MM.1S (cell line): ENCODE measurements around the gene BRD8.
"Not testable (repeated sequence)": the region's sequence is repeated elsewhere in the genome, so short reads cannot be mapped to it uniquely, and the experiment has no call there.

ENCODE experiments used
- DNase-seq: peaks from one replicate; pipeline ENCODE4 v3.0.0-alpha.2; 2015
- H2AFZ ChIP-seq: fragments of 300-600 bp; sonication (generic); 2 replicates; pipeline ENCODE4 v1.6.0; 2016; ENCODE audit warnings: antibody characterized with exemption, low read length
- H3F3A ChIP-seq: fragments of 300-600 bp; sonication (generic); 2 replicates; pipeline ENCODE4 v1.6.1; 2016; ENCODE audit warnings: mild to moderate bottlenecking, antibody characterized with exemption, low read length, moderate library complexity, mixed read lengths; ENCODE audit not compliant: insufficient read depth
- H3K27ac ChIP-seq: fragments of 300-600 bp; sonication (generic); 2 replicates; pipeline ENCODE4 v1.5.1; 2016; ENCODE audit warnings: mild to moderate bottlenecking, low read length
- H3K27me3 ChIP-seq: fragments of 300-600 bp; sonication (generic); replicated peaks from 2 replicates; pipeline ENCODE4 v1.6.0; 2016; ENCODE audit warnings: low read length; ENCODE audit not compliant: insufficient read depth
- H3K36me3 ChIP-seq: fragments of 300-600 bp; sonication (generic); replicated peaks from 2 replicates; pipeline ENCODE4 v1.6.1; 2016; ENCODE audit warnings: mild to moderate bottlenecking, low read length, mixed read lengths; ENCODE audit not compliant: insufficient read depth
- H3K4me1 ChIP-seq: fragments of 300-600 bp; sonication (generic); 2 replicates; pipeline ENCODE4 v1.6.1; 2016; ENCODE audit warnings: low read length, mixed read lengths
- H3K4me2 ChIP-seq: fragments of 300-600 bp; sonication (generic); 2 replicates; pipeline ENCODE4 v1.6.0; 2016; ENCODE audit warnings: low read depth, low read length
- H3K4me3 ChIP-seq: fragments of 300-600 bp; sonication (generic); 2 replicates; pipeline ENCODE4 v1.5.1; 2016; ENCODE audit warnings: low read length, mixed read lengths
- H3K79me2 ChIP-seq: fragments of 300-600 bp; sonication (generic); 2 replicates; pipeline ENCODE4 v1.6.1; 2016; ENCODE audit warnings: mixed run types, low read length, mixed read lengths
- H3K9ac ChIP-seq: fragments of 300-600 bp; sonication (generic); 2 replicates; pipeline ENCODE4 v1.6.1; 2016; ENCODE audit warnings: low read length, mixed read lengths
- H3K9me2 ChIP-seq: fragments of 300-600 bp; sonication (generic); replicated peaks from 2 replicates; pipeline ENCODE4 v1.6.1; 2016; ENCODE audit warnings: mild to moderate bottlenecking, low read length, mixed read lengths; ENCODE audit not compliant: insufficient read depth
- H3K9me3 ChIP-seq: fragments of 300-600 bp; sonication (generic); replicated peaks from 2 replicates; pipeline ENCODE4 v1.6.1; 2016; ENCODE audit warnings: mild to moderate bottlenecking, low read length, mixed read lengths; ENCODE audit not compliant: insufficient read depth
- H4K20me1 ChIP-seq: fragments of 300-600 bp; sonication (generic); 2 replicates; pipeline ENCODE4 v1.6.1; 2016; ENCODE audit warnings: mild to moderate bottlenecking, low read length, moderate library complexity, mixed read lengths; ENCODE audit not compliant: insufficient read depth
- EZH2 ChIP-seq: fragments of 300-600 bp; sonication (generic); optimal IDR thresholded peaks from 2 replicates; pipeline ENCODE3; 2017; ENCODE audit warnings: low read depth, mild to moderate bottlenecking, antibody characterized with exemption, low read length, mixed read lengths
- EZH2phosphoT487 ChIP-seq: fragments of 300-600 bp; sonication (generic); IDR thresholded peaks from 2 replicates; pipeline ENCODE4 v1.6.1; 2018; ENCODE audit warnings: antibody characterized with exemption, low read length
- TF ChIP-seq, protein P1 (sequence below): fragments of 300-600 bp; sonication (generic); IDR thresholded peaks from 2 replicates; pipeline ENCODE4 v1.5.1; 2016; ENCODE audit warnings: antibody characterized with exemption, low read length, mixed read lengths

BRD8 gene

DNA sequence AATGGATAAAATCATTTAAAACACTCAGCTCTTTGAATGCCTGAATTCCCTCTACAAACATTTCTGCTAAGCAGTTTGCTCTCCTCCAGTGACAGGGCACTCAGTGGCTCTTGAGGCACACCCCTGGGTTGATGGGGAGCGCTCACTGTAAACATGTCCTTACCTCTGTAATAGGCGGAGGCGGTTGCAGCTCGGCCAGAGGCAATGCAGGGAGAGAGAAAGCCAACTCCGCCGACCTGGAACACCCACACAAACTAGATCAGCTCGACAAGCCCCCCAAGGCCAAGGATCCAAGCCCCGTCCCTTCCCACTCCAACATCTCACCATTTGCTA lies 34.4 kb upstream of the BRD8 start:
- H3K27me3 ChIP-seq: no peaks in the 10 kb centered on the region
- peaks cover 3% of the 10 kb centered on the region; the same call in 1 of the 2 replicates for H3K36me3 ChIP-seq
- no peaks in the 10 kb centered on the region for H3F3A ChIP-seq
- H3K9me2 ChIP-seq: no peaks in the 10 kb centered on the region
- no peaks in the 10 kb centered on the region for H4K20me1 ChIP-seq
- H3K9me3 ChIP-seq: no peaks in the 10 kb centered on the region
- peak; percentile 11 for DNase-seq
- peaks cover 4% of the 10 kb centered on the region; the same call in 1 of the 2 replicates for H3K4me1 ChIP-seq
- peak overlapping the region; percentile 92 for H2AFZ ChIP-seq
- peaks cover 51% of the 10 kb centered on the region for H3K79me2 ChIP-seq
- peak overlapping the region; percentile 39; the same call in 1 of the 2 replicates for H3K4me2 ChIP-seq
- H3K27ac ChIP-seq: peak overlapping the region; percentile 29; the same call in 1 of the 2 replicates
- H3K9ac ChIP-seq: peak overlapping the region; percentile 85
- H3K4me3 ChIP-seq: peak overlapping the region; percentile 92
- TF ChIP-seq EZH2phosphoT487 (no peak), EZH2 (no peak)

- no peak overlapping the region for H3K4me3 ChIP-seq
- no peaks in the 10 kb centered on the region for H3F3A ChIP-seq
- H3K27me3 ChIP-seq: no peaks in the 10 kb centered on the region
- H3K9me2 ChIP-seq: no peaks in the 10 kb centered on the region
- peaks cover 63% of the 10 kb centered on the region for H3K79me2 ChIP-seq
- no peak overlapping the region for H2AFZ ChIP-seq
- no peak overlapping the region for H3K9ac ChIP-seq
- TF ChIP-seq, protein P1, sequence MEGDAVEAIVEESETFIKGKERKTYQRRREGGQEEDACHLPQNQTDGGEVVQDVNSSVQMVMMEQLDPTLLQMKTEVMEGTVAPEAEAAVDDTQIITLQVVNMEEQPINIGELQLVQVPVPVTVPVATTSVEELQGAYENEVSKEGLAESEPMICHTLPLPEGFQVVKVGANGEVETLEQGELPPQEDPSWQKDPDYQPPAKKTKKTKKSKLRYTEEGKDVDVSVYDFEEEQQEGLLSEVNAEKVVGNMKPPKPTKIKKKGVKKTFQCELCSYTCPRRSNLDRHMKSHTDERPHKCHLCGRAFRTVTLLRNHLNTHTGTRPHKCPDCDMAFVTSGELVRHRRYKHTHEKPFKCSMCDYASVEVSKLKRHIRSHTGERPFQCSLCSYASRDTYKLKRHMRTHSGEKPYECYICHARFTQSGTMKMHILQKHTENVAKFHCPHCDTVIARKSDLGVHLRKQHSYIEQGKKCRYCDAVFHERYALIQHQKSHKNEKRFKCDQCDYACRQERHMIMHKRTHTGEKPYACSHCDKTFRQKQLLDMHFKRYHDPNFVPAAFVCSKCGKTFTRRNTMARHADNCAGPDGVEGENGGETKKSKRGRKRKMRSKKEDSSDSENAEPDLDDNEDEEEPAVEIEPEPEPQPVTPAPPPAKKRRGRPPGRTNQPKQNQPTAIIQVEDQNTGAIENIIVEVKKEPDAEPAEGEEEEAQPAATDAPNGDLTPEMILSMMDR: no peak
- TF ChIP-seq EZH2phosphoT487 (no peak), EZH2 (no peak)
- no peaks in the 10 kb centered on the region for H3K9me3 ChIP-seq
- no peak overlapping the region for H3K27ac ChIP-seq
- DNase-seq: no peak
- H3K4me2 ChIP-seq: no peak overlapping the region
- peaks cover 3% of the 10 kb centered on the region for H3K36me3 ChIP-seq
- no peaks in the 10 kb centered on the region for H4K20me1 ChIP-seq
- peaks cover 4% of the 10 kb centered on the region; the same call in 1 of the 2 replicates for H3K4me1 ChIP-seq
Observed at GRCh38 chr5:138210985-138211384, 32.6 kb upstream of the BRD8 start.

- H3K9me3 ChIP-seq, H3K4me2 ChIP-seq, H4K20me1 ChIP-seq, H3K79me2 ChIP-seq, H3K9ac ChIP-seq, DNase-seq, H3K27ac ChIP-seq, H3K4me3 ChIP-seq, H3K4me1 ChIP-seq, H3K9me2 ChIP-seq, H2AFZ ChIP-seq, H3F3A ChIP-seq, H3K27me3 ChIP-seq: not testable (repeated sequence)
- H3K36me3 ChIP-seq: peaks cover 11% of the 10 kb centered on the region
Observed at GRCh38 chr5:138193859-138194258, 15.4 kb upstream of the BRD8 start.

DNA sequence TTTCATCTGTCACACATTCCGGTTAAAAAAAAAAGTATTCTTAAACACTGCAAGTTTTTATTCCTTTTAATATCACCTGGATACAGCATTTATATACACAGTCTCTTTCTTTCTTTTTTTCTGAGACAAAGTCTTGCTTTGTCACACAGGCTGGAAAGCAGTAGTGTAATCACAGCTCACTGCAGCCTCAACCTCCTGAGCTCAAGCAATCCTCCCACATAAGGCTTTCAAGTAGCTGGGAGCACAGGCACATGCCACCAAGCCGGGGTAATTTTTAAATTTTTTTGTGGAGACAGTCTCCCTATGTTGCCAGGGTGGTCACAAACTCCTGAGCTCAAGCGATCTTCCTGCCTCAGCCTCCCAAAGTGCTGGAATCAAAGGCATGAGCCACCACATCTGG lies 14.4 kb upstream of the BRD8 start:
- Histone ChIP-seq H3K4me1 (no peaks in the 10 kb centered on the region), H3K27ac (no peak overlapping the region), H3K79me2 (no peaks in the 10 kb centered on the region), H3K36me3 (peaks cover 21% of the 10 kb centered on the region), H4K20me1 (no peaks in the 10 kb centered on the region), H3K27me3 (no peaks in the 10 kb centered on the region), H3K4me3 (no peak overlapping the region), H3K9me3 (no peaks in the 10 kb centered on the region), H3F3A (no peaks in the 10 kb centered on the region), H3K9me2 (no peaks in the 10 kb centered on the region), H3K9ac (no peak overlapping the region), H2AFZ (no peak overlapping the region), H3K4me2 (no peak overlapping the region)
- TF ChIP-seq EZH2 (no peak), EZH2phosphoT487 (no peak)
- TF ChIP-seq, protein P1: no peak
- no peak for DNase-seq
